Suppressor macrophage treated with lipopolysaccharide for 4 hours (primary cell): Measurements from ENCODE around the gene PBX3.

Source experiments
- DNase-seq: peaks from one replicate; pipeline ENCODE4 v3.0.0-alpha.2; 2020

PBX3 gene

GRCh38 chr9:126000731-126001580, 253.8 kb downstream of the PBX3 start:
- no peak for DNase-seq

GRCh38 chr9:126001581-126002225, 254.5 kb downstream of the PBX3 start:
- no peak for DNase-seq

GRCh38 chr9:126002476-126003350, 255.5 kb downstream of the PBX3 start:
- DNase-seq, result no peak

- DNase-seq, result no peak
These were observed 261.9 kb downstream of the PBX3 start for GRCh38 chr9:126009047-126009446.

- no peak for DNase-seq
These were observed 267.6 kb downstream of the PBX3 start for GRCh38 chr9:126014726-126015125.

- no peak for DNase-seq
These were observed 268.3 kb downstream of the PBX3 start for GRCh38 chr9:126015424-126015823.

- DNase-seq, result no peak
These were observed 269.6 kb downstream of the PBX3 start for GRCh38 chr9:126016579-126017290.
